Fibroblast of mammary gland (primary cell): ENCODE measurements around the gene CENPM.

Source experiments
- DNase-seq: peaks from one replicate; pipeline ENCODE4 v3.0.0-alpha.2; 2010; ENCODE audit warnings: low read depth
- H3K4me3 ChIP-seq: 2 replicates; pipeline ENCODE4 v1.5.1; 2011; ENCODE audit warnings: low read depth, mild to moderate bottlenecking, low read length, moderate library complexity; ENCODE audit not compliant: control insufficient read depth
- TF ChIP-seq, protein P1 (sequence below): conservative IDR thresholded peaks from 2 replicates; pipeline ENCODE4 v1.5.1; 2011; ENCODE audit warnings: low read depth, low read length, inconsistent platforms; ENCODE audit not compliant: control insufficient read depth, insufficient read depth

Gene CENPM

DNA sequence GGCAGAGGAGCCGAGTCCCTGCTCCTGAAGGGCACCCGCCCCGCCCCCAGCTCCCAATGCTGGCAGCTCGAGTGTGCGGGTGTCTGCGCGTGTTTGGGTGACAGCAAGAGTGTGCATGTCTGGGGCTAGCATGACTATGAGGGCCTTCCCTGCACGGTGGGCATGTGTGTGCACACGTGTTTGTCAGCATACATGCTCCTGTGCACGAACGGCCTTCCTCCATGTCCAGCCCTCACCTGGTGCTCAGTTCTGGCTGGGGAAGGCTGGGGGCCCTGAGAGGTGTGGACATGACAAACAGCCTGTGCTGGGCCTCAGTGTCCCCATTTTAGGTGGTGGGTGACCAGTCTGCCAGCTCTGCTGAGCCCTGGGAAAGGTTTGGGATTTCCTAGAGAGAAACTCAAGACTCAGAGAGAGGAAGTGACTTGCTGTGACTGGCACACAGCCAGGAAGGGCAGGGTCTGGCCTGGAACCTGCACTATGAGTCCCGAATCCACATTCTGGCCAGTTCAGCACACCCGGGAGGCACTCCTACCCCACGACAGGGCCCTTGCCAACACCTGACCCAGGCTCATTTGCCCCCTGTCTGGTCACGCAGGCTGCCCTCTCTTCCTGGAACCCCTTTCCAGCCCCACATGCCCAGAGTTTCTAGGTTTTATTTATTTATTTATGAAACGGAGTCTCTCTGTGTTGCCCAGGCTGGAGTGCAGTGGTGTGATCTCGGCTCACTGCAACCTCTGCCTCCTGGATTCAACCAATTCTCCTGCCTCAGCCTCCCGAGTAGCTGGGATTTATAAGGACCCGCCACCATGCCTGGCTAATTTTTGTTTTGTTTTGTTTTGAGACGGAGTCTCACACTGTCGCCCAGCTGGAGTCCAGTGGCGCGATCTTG is 28.8 kb downstream of the CENPM start:
- TF ChIP-seq, protein P1, sequence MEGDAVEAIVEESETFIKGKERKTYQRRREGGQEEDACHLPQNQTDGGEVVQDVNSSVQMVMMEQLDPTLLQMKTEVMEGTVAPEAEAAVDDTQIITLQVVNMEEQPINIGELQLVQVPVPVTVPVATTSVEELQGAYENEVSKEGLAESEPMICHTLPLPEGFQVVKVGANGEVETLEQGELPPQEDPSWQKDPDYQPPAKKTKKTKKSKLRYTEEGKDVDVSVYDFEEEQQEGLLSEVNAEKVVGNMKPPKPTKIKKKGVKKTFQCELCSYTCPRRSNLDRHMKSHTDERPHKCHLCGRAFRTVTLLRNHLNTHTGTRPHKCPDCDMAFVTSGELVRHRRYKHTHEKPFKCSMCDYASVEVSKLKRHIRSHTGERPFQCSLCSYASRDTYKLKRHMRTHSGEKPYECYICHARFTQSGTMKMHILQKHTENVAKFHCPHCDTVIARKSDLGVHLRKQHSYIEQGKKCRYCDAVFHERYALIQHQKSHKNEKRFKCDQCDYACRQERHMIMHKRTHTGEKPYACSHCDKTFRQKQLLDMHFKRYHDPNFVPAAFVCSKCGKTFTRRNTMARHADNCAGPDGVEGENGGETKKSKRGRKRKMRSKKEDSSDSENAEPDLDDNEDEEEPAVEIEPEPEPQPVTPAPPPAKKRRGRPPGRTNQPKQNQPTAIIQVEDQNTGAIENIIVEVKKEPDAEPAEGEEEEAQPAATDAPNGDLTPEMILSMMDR, result no peak
- no peak overlapping the region for H3K4me3 ChIP-seq
- peak; percentile 48 for DNase-seq

DNA sequence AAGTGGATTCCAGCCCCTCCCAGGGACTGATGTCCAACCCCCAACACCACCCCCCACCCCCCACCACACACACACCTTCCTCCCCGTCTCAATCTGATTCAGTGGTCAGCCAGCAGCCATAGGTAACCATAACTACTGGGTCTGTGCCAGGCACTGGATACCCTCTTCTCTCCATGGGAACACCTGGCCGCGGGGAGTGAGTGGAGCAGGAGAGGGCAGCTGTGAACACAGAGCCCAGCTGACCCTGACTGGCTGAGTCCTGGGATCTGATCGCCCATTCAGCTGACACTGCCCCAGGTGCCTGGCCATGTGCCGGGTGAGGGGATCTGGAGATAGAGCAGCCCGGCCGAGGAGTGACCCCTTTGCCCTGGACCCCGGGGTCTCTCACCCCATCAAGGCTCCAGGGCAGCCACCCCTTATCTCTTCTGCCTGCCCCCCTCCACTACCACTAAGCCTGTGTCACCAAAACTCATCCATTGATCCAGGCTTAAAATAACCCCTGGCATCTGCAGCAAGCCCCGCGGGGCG is 29.5 kb downstream of the CENPM start:
- TF ChIP-seq, protein P1, result no peak
- DNase-seq, result no peak
- no peak overlapping the region for H3K4me3 ChIP-seq

DNA sequence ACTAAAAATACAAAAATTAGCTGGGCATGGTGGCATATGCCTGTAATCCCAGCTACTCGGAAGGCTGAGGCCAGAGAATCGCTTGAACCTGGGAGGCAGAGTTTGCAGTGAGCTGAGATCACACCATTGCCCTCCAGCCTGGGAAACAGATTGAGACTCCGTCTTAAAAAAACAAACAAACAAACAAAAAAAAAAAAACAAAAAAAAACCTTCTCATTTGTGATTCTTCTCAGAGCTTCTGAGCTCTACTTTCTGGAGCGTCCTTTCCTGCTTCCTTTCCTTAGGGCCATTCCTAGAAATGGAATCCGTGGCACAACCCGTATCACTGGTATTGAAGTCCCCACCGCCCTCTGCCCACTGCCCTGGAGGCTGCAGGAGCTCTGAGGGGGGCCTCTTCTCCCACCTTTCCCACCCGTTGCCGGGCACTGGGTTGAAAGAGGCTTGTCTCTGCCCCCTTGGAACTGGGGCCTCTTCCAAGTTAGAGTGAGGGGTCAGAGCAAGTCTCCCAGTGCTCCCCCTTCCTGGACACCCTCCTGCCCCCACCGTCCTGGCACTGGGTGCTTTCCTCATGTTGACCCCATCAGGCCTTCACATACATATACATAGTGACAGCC is 30.1 kb downstream of the CENPM start:
- no peak overlapping the region for H3K4me3 ChIP-seq
- DNase-seq, result no peak
- TF ChIP-seq, protein P1, result no peak

DNA sequence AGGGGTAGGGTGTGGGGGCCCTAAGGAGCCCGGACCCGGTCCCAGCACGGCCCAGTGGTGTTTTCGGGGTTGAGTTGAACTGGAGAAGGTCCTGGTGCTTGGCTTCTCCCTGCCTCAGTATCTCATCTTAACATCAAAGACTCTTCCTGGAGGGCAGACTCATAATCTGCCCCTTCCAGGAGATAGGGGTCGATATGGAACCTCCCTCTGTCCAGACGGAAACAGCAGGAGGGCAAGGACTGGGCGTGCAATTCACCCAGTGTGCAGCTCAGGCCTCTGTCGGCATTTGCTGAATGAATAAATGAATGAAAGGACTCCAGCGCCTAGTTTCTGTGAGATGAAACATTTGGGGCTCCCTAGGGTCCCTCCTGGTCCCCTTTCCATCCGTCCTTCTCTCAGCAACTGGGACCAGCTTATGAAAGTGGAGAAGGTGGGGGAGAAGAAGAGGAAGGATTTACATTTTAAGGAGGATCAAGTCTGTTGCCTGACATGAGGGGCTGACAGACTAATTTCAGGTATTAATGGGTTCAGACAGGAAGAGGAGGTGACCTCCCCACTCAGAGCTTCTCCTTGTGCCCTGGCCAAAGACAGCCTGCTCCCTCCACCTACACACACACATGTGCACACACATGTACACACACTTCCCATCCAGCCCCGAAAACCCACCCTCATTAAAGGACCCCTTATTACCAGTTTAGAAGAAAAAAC is 31.0 kb downstream of the CENPM start:
- no peak for DNase-seq
- TF ChIP-seq, protein P1, result no peak
- no peak overlapping the region for H3K4me3 ChIP-seq

DNA sequence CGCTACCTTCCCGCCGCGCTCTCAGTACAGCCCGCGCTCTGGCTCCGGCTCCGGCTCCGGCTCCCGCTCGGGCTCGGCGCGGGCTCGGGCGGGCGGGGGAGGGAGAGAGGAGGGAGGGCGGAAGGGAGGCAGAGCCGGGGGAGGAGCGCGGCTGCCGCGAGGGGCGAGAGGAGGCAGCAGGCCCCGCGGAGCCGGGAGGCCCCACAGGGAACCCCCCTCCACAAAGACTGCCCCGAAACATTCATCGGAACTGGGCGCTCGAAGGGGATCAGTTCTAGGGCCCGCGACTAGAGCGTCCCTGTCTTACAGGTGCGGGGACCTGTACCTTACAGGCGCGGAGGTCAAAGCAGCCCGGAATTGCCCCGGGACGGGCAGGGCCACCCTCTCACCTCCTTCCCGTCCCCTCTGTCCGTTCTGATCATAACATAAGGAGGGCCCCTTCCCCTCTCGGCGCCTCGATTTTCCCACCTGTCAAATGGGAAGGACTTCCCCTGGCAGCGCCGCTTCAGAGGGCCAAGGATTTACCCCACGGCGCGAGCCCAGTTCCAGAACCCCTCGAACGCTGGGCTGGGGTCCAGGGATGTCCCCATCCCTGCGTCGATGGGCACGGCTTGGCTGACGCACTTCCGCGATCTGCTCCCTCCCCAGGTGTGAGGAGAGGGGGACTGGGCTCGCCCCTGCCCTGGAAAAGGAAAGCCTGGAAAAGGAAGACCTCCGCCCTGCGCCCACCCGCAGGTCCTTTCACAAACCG is 31.7 kb downstream of the CENPM start, which contains the start of gene SHISA8:
SHISA8 (minus strand) TSS at position 40 of the 751 bp plus-strand sequence. CDS start 407 bp downstream, outside the sequence.
- TF ChIP-seq, protein P1, result no peak
- no peak within 1 kb of the TSS for H3K4me3 ChIP-seq
- no peak for DNase-seq

DNA sequence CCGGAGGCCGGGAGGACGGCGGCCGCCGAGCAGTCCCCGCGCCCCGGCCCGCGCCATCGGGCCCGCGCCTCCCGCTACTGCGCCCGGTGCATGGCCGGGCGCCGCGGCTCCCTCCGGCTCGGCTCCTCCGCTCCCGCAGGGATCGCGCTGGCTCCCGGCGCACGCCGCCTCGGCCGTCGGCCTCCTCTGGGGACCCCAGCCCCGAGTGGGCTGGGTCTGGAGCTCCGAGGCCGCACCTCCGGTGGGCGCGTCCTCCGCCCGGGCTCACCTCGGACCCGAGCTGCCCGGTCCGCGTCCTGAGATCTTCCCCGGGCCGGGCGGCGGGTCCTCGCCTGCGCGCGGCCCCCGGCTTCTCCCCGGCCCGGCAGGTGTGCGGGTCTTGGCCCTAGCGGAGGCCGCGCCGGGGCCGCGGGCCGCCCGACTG is 32.3 kb downstream of the CENPM start:
- TF ChIP-seq, protein P1, result no peak
- no peak for DNase-seq
- no peak overlapping the region for H3K4me3 ChIP-seq
